AG09309 (cell line): ENCODE data around the gene ACADS.
A peak's percentile ranks its signal among the peaks of the same experiment; 100 is the strongest.

ENCODE experiments used
- DNase-seq: peaks from one replicate; pipeline ENCODE4 v3.0.0-alpha.2; 2010; ENCODE audit warnings: low read depth
- H3K4me3 ChIP-seq: 2 replicates; pipeline ENCODE4 v1.5.1; 2011; ENCODE audit warnings: mild to moderate bottlenecking, low read depth, low read length, moderate library complexity; ENCODE audit not compliant: control insufficient read depth
- TF ChIP-seq, protein P1 (sequence below): IDR thresholded peaks from 2 replicates; pipeline ENCODE4 v1.5.1; 2011; ENCODE audit warnings: mild to moderate bottlenecking, low read depth, low read length, inconsistent platforms; ENCODE audit not compliant: insufficient read depth, control insufficient read depth; ENCODE audit errors: missing control alignments

Gene ACADS

DNA sequence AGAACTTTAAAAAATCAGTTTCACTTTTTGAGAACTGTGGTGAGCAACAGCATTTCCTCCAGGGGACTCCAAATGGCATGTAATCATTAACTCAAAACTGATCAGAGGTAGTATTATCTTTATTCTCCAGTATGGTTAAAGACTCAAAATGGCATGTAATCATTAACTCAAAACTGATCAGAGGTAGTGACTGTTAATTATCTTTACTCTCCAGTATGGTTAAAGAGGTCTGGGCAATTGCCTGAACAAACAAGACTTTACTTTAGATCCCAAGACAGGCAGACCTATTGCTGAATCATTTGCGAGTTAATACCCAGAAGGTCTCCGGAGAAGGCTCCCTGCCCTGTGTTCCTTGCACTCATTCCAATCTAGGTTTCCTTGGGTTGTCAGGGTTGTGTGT lies 6.6 kb upstream of the ACADS start:
- TF ChIP-seq, protein P1, sequence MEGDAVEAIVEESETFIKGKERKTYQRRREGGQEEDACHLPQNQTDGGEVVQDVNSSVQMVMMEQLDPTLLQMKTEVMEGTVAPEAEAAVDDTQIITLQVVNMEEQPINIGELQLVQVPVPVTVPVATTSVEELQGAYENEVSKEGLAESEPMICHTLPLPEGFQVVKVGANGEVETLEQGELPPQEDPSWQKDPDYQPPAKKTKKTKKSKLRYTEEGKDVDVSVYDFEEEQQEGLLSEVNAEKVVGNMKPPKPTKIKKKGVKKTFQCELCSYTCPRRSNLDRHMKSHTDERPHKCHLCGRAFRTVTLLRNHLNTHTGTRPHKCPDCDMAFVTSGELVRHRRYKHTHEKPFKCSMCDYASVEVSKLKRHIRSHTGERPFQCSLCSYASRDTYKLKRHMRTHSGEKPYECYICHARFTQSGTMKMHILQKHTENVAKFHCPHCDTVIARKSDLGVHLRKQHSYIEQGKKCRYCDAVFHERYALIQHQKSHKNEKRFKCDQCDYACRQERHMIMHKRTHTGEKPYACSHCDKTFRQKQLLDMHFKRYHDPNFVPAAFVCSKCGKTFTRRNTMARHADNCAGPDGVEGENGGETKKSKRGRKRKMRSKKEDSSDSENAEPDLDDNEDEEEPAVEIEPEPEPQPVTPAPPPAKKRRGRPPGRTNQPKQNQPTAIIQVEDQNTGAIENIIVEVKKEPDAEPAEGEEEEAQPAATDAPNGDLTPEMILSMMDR = no peak
- H3K4me3 ChIP-seq = no peak overlapping the region
- DNase-seq = no peak

DNA sequence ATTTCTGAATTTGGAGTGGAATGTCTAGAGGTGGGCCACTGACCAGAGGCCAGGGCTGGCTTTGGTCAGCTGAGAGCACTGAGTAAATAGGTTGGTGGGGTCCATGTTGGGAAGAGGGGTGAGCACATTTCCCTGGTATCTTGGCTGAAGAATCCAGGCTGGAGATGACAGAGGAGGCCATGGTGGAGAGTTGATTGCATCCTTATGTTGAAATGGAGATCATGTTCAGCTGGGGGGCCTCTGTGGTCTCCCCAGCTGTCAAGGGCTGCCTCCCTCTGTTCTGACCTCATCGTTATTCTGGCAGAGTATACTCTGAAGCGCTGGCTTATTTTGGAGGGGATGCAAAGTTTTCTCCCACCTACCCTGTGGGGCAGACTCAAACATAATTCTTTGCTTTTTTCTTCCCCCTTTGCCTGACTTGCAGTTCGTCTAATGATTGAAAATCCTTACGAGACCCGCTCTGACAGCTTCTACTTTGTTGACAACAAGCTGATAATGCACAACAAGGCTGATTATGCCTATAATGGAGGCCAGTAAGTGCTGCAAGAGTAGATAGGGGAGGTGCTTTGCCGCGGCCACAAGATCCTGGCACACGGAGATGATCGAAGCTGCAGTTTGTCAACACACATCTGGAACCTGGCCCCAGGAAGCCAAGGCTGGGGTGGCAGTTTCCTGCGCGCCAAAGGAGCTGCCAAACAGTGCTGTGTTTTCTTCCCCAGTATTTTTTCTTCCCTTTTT lies 6.0 kb upstream of the ACADS start:
- TF ChIP-seq, protein P1 = no peak
- H3K4me3 ChIP-seq = no peak overlapping the region
- no peak for DNase-seq

DNA sequence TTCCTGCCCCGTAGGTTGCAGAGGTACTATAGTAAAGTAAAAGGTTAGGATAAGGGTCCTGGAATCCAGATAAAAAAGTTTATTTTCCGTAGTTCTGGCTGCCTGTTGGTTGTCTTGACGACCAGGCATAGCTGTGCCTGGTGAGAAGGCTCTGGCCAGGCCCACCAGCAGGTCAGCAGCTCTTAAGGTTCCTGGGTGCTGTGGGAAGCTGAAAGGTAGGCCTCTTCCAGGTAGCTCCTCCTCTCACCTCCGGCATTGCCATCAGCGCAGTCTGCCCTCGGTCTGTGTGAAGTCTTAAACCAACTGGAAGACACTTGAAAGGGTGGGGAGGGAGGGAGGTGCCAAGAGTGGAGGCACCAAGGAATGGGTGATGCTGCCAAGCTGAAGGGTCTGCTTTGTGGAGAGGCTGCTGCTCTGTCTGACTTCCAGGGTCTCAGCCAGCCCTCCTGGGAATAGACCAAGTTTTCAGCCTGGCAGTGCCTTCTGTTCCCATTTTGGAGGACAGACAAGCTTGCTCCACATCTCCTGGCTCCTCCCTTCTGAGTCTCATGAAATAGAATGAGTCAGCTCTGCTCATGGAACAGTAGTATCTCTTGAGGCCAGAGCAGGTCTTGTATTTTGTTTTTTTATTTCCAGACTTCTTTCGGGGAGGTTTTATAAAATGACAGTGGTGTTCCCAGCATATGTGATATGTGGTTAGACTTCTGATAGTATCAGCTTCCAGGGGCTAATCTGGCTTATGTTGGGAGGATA lies 5.2 kb upstream of the ACADS start:
- peak; percentile 43 for DNase-seq
- H3K4me3 ChIP-seq = no peak overlapping the region
- TF ChIP-seq, protein P1 = no peak

DNA sequence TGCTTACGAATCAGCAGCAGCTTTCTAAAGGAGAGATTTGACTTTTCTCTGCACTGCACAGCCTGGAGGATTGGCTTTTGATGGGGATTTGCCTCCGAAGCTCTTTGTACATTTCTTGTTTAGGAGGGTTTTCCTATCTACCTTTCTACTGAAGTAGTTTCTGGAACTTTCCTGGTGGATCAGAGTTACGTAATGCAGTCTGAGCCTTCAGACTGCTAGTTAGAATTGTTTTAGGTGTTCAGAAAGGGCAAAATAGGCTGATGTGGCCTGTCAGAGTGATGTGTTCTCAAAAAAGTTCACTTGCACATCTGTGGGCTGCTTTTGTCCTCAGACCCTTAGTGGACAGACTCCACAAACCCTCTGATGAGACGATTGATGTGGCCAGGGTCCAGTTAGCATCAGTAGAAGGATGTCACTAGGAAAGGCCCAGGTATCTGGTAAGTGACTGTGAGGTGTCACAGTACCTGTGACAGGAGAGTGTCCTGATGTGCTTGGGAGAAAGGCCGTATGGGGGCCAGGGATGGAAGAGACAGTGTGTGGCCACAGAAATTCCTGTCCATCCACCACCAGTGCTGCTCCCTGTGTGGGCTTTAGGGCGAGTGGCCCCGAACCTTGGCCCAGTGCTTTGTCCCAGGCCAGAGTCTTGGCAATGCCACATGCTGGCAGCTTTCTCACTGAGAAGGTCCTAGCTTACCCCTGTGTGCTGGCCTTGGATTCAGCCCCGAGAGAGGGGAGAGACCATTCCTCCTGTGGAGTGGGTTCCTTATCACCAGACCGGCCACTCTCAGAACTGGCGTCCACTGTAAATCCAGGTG lies 4.4 kb upstream of the ACADS start:
- TF ChIP-seq, protein P1 = no peak
- no peak overlapping the region for H3K4me3 ChIP-seq
- DNase-seq = no peak

DNA sequence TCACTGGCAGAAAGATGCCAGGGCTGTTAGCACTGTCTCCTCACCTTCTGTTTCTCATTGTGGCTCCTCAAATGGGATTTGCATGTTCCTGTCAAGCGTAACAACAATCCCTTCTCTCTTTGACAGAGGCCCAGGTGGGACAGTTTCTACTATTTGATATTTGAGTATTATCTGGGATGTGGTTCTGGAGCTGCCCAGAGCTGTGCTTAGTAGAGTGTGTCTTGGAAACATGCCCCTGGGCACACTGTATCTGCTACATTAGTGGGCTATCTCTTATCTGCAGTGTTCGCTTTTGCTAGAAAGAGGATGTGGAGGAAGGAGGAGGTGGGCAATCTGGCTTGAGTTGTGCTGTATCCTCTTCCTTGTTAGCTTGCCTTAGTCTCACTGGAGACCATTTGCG lies 3.8 kb upstream of the ACADS start:
- TF ChIP-seq, protein P1 = no peak
- DNase-seq = no peak
- no peak overlapping the region for H3K4me3 ChIP-seq

DNA sequence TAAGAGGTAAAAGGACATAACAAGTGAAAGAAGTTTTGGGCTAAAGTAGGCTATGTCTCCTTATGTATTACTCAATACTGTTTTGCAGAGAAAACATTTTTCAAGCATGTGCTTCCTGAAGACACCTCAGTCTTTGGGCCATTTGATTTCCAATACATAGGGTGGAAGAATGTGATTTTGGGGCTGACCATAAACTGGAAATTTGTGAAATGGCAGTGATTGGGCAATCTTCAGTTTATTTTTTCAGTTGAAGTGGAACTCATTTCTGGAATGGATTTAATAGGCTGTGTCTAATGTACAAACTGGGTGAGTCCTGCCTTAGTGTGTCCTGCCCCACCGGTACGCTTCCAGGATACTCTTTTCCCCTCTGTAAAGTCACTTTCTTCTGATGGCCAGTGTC lies 2.8 kb upstream of the ACADS start:
- DNase-seq = no peak
- TF ChIP-seq, protein P1 = no peak
- no peak overlapping the region for H3K4me3 ChIP-seq
